ENCODE measurements around the gene KCNIP1. TPM values are rescaled to one million over a fixed set of nuclear protein-coding genes. Genes with fewer than 3 reads are reported as not detected.

KCNIP1 gene
- total RNA-seq, 2 experiments from 2014 or later = not detected

DNA sequence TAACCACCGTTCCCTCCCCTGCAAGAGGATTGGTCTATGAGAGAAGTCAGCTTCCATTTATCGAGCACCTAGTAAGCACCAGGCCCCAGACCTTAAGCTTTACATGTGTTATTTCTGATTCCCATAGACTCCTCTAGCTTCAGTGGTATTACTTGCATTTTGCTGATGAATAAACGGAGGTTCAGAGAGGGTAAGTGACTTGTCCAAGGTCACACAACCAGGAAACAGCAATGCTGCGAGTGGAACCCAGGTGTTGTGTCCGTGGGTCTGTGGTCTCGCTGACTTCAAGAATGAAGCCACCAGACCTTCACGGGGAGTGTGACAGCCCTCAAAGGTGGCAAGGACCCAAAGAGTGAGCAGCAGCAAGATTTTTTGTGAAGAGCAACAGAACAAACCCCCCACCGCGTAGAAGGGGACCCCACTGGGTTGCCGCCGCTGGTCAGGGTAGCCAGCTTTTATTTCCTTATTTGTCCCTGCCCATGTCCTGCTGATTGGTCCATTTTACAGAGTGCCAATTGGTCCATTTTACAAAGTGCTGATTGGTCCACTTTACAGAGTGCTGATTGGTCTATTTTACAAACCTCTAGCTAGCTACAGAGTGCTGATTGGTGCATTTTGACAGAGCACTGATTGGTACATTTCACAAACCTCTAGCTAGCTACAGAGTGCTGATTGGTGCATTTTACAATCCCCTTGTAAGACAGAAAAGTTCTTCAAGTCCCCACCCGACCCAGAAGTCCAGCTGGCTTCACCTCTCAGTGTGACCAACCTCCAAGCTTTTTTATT, 29.1 kb upstream of the KCNIP1 start:
- no peaks in the 10 kb centered on the region for H3K4me1 Mint-ChIP-seq (ENCODE audit: low read depth)
- H3K4me3 Mint-ChIP-seq = no peak overlapping the region
- ATAC-seq (no peak), DNase-seq (no peak)
- no peaks in the 10 kb centered on the region for H3K9me3 Mint-ChIP-seq (ENCODE audit: insufficient read depth)
- ChIA-PET POLR2A (no interaction called here), CTCF (no interaction called here)
- H3K36me3 Mint-ChIP-seq (ENCODE audit: low read depth) = no peaks in the 10 kb centered on the region
- H3K27ac Mint-ChIP-seq = no peak overlapping the region
- peaks cover 24% of the 10 kb centered on the region for H3K27me3 Mint-ChIP-seq (ENCODE audit: low read depth)

DNA sequence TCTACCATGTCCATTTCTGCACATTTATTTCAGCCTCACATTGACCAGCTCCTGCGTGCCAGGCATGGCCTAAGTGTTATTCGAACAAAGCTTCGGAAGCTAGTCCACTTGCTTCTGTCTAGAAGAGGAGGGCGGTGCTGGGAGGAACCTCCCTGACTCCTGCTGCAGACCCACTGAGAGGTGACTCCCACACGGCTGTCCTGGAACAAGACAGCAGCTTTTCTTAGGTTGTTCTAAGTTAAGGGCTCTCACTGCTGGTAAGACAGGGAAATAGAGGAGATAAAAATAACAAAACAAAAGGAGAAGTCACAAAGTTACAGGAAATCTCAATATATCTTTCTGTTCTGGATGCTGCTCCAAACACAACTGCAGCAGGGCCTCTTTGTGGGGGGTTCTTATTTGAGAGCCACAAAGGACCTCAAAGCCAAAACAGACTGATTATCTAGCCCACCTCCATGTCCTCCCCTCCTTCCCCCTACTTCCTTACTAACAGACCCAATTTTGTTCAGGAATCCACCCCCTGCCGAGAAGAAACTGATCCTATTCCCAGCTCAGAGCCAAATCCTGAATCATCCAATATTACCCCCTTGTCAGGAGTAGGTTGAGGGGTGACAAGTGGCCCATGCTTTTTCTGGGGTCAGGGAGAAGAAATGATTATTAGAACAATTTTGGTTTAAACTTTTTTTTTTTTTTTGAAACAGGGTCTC, 28.4 kb upstream of the KCNIP1 start:
- POLR2A ChIA-PET = no interaction called here
- H3K4me1 Mint-ChIP-seq (ENCODE audit: low read depth) = no peaks in the 10 kb centered on the region

DNA sequence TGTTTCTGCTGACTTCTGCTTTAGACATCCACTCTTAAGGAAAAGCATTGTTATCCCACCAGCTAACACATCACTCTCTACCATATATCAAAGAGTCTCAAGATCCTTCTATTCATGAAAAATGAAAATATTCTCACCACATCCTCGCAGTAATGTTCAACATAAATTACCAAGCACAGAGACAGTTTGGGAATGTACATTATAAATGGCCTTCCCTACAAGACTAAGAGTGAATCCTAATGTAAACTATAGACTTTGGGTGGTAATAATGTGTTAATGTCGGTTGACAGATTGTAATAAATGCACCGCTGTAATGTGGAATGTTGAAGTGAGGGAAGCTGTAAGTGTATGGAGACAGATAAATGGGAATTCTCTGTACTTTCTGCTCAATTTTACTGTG, 27.1 kb upstream of the KCNIP1 start:
- no peaks in the 10 kb centered on the region for H3K9me3 Mint-ChIP-seq (ENCODE audit: insufficient read depth)
- H3K36me3 Mint-ChIP-seq (ENCODE audit: low read depth) = no peaks in the 10 kb centered on the region
- peaks cover 19% of the 10 kb centered on the region for H3K27me3 Mint-ChIP-seq (ENCODE audit: low read depth)
- no peak overlapping the region for H3K4me3 Mint-ChIP-seq
- ATAC-seq = no peak
- ChIA-PET CTCF (no interaction called here), POLR2A (no interaction called here)
- H3K27ac Mint-ChIP-seq = no peak overlapping the region
- no peak for DNase-seq
- H3K4me1 Mint-ChIP-seq (ENCODE audit: low read depth) = no peaks in the 10 kb centered on the region

More for the DNA sequence above, 28.4 kb upstream of the KCNIP1 start:
- Mint-ChIP-seq H3K4me3 (no peak overlapping the region), H3K9me3 (ENCODE audit: insufficient read depth) (no peaks in the 10 kb centered on the region), H3K27ac (no peak overlapping the region), H3K27me3 (ENCODE audit: low read depth) (peaks cover 21% of the 10 kb centered on the region), H3K36me3 (ENCODE audit: low read depth) (no peaks in the 10 kb centered on the region)
- no peak for DNase-seq
- CTCF ChIA-PET = no interaction called here
- ATAC-seq = no peak

DNA sequence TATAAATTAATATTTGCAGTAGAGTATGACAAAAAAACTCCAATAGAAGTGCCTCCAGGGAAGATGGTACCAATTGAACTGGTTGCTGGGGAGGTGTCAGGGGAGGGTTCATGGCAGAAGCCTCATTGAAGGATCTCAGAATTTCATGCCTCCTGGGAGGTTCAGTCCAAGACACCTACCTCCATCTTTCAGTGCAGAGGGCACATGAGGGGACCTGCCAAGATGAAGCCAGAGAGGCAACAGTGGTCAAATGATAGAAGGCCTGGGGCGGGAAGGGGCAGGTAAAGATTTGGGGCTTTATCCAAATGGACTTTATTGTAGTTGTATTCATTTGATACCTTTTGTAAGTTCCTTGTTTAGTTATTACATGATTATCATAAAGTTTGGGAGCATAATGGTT, 25.9 kb upstream of the KCNIP1 start:
- ATAC-seq (no peak), DNase-seq (no peak)
- no peak overlapping the region for H3K27ac Mint-ChIP-seq
- H3K27me3 Mint-ChIP-seq (ENCODE audit: low read depth) = peaks cover 23% of the 10 kb centered on the region
- ChIA-PET CTCF (no interaction called here), POLR2A (no interaction called here)
- no peaks in the 10 kb centered on the region for H3K9me3 Mint-ChIP-seq (ENCODE audit: insufficient read depth)
- H3K4me3 Mint-ChIP-seq = no peak overlapping the region
- H3K4me1 Mint-ChIP-seq (ENCODE audit: low read depth) = no peaks in the 10 kb centered on the region
- no peaks in the 10 kb centered on the region for H3K36me3 Mint-ChIP-seq (ENCODE audit: low read depth)

DNA sequence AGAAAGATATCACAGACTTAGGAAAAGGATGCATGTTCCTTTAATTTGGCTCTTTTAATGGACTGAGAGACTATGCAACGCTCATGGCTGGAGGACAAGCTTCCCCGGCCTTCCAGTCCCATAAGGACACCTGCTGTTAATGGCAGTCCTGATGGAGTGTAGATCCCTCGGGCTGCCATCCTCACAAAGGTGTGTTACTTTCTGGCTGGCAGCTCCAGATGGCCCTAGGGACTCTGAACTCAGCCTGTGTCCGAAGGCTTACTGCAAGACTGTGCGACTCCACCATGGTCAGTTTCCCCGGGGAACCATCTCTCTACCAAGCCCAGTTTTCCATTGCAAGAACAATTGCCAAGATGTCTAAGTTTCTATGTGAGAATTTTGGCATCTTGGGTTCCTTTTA, 25.5 kb upstream of the KCNIP1 start:
- Mint-ChIP-seq H3K4me3 (no peak overlapping the region), H3K27me3 (ENCODE audit: low read depth) (peaks cover 23% of the 10 kb centered on the region), H3K36me3 (ENCODE audit: low read depth) (no peaks in the 10 kb centered on the region), H3K4me1 (ENCODE audit: low read depth) (no peaks in the 10 kb centered on the region), H3K9me3 (ENCODE audit: insufficient read depth) (no peaks in the 10 kb centered on the region), H3K27ac (no peak overlapping the region)
- CTCF ChIA-PET = no interaction called here
- DNase-seq = no peak
- ATAC-seq = no peak
- POLR2A ChIA-PET = no interaction called here

DNA sequence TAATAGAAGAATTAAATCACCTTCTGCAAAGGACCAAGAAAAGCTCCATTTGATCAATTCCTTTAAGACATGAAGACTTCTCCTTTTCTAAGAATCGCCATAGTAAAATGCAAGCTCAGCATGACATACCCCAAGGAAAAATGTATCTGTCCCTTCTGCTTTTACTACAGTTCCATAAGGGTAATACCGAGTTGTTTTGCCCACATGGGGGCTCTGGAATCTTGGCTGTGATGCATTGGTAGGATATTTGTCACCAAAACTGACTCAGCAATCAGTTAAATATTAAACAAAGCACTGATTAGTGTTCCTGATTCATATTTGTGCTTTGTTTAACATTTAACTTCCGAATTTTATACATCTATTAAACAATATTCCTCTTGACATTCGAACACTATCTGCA, 24.3 kb upstream of the KCNIP1 start:
- ChIA-PET CTCF (no interaction called here), POLR2A (no interaction called here)
- Mint-ChIP-seq H3K36me3 (ENCODE audit: low read depth) (no peaks in the 10 kb centered on the region), H3K4me1 (ENCODE audit: low read depth) (no peaks in the 10 kb centered on the region), H3K4me3 (no peak overlapping the region), H3K9me3 (ENCODE audit: insufficient read depth) (no peaks in the 10 kb centered on the region), H3K27ac (no peak overlapping the region), H3K27me3 (ENCODE audit: low read depth) (peaks cover 23% of the 10 kb centered on the region)
- no peak for ATAC-seq
- DNase-seq = no peak

DNA sequence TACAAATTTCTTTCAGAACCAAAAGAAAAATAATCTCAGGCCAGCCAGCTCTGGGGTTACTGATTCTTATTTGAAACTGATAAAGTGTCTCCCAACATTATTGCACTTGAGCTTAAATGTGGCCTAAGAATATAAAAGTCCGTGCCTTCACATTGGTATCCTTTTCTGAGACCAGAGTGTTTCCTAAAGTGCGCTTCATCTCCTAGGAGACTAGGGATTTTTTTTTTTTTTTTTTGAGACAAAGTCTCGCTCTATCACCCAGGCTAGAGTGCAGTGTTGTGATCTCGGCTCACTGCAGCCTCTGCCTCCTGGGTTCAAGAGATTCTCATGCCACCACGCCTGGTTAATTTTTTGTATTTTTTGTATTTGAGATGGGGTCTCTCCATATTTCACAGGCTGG, 23.6 kb upstream of the KCNIP1 start:
- ChIA-PET CTCF (no interaction called here), POLR2A (no interaction called here)
- DNase-seq (no peak), ATAC-seq (no peak)
- Mint-ChIP-seq H3K4me1 (ENCODE audit: low read depth) (no peaks in the 10 kb centered on the region), H3K27ac (no peak overlapping the region), H3K27me3 (ENCODE audit: low read depth) (peaks cover 22% of the 10 kb centered on the region), H3K36me3 (ENCODE audit: low read depth) (no peaks in the 10 kb centered on the region), H3K4me3 (no peak overlapping the region), H3K9me3 (ENCODE audit: insufficient read depth) (no peaks in the 10 kb centered on the region)

DNA sequence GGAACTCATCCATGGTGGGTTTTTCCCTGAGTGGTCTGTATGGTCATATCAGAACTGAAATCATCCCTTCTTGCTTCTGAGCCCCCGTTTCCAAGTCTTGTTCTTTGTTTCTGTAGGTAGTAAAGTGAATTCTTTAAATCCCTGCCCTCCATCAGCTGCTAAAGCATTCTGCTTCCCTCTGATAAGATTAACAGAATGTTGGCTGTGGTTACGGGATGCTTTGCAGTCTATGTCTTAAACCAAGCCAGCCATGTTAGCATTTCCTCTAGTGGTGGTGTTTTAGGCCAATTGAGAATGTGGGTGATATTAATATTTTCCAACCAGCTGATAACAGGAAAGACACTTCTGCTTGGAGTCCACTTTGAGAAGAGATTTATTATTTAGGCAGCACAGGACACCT, 22.0 kb upstream of the KCNIP1 start:
- POLR2A ChIA-PET = no interaction called here
- Mint-ChIP-seq H3K9me3 (ENCODE audit: insufficient read depth) (no peaks in the 10 kb centered on the region), H3K36me3 (ENCODE audit: low read depth) (no peaks in the 10 kb centered on the region)

DNA sequence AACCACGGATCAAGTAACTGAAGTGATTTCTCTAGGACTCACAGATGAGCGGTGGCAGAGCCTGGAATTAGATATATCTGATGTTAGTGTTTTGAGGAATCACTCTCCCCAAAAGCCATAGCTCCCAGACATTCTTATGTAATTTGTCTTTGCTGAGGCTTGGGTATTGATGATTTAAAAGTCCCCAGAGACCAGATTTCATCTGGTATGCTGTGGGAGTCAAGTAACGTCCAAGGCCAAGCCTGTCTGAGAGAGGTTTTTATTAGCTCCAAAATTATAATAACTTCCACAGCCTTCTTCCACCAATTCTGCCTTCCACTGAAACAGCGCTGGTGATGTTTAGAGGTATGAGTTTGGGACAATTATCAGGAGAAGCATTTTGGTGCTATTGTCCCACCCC, 21.3 kb upstream of the KCNIP1 start:
- no peaks in the 10 kb centered on the region for H3K36me3 Mint-ChIP-seq (ENCODE audit: low read depth)
- no peak overlapping the region for H3K4me3 Mint-ChIP-seq
- CTCF ChIA-PET = no interaction called here
- H3K27me3 Mint-ChIP-seq (ENCODE audit: low read depth) = peaks cover 11% of the 10 kb centered on the region
- ATAC-seq = no peak
- H3K9me3 Mint-ChIP-seq (ENCODE audit: insufficient read depth) = no peaks in the 10 kb centered on the region
- DNase-seq = no peak
- no peaks in the 10 kb centered on the region for H3K4me1 Mint-ChIP-seq (ENCODE audit: low read depth)
- no peak overlapping the region for H3K27ac Mint-ChIP-seq
- POLR2A ChIA-PET = no interaction called here

More for the DNA sequence above, 22.0 kb upstream of the KCNIP1 start:
- H3K4me3 Mint-ChIP-seq = no peak overlapping the region
- CTCF ChIA-PET = no interaction called here
- H3K27me3 Mint-ChIP-seq (ENCODE audit: low read depth) = peaks cover 11% of the 10 kb centered on the region
- ATAC-seq (no peak), DNase-seq (no peak)
- no peak overlapping the region for H3K27ac Mint-ChIP-seq
- H3K4me1 Mint-ChIP-seq (ENCODE audit: low read depth) = no peaks in the 10 kb centered on the region

DNA sequence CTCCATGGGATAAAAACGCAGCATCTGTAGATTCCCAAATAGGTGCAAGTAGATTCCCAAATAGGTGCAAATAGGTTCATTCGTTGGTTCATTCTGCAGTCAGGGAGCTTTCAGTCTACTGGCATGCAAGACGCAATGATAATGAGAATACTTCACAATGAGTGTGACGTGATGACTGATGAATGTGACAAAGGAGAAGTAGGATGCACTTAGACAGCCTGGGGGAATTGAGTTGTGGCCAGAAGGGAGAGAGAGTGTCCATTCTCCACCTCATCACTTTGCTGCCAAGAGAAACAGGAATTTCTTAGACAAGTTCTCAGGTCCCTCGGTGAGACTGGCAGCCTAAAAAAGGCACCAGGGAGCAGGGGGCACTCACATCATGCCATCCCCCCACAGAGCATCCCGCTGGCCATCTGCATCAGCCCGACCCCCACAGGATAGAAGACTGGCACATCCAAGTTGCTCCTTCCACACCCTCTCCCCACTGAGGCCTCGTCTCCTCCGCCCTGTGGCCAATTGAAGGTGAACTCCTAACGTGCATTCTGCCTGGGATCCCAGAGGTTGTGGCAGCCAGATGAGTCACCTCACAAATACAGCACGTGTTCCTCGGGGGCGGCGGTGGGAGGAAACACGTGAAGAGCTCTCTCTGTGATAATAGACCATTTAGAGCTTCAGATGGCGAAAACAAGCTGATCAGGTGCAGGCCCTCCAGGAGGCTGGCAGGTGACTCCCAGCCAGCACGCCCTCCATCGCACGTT, 19.9 kb upstream of the KCNIP1 start:
- DNase-seq (no peak), ATAC-seq (no peak)
- Mint-ChIP-seq H3K36me3 (ENCODE audit: low read depth) (no peaks in the 10 kb centered on the region), H3K4me3 (no peak overlapping the region), H3K27ac (no peak overlapping the region), H3K9me3 (ENCODE audit: insufficient read depth) (no peaks in the 10 kb centered on the region), H3K4me1 (ENCODE audit: low read depth) (no peaks in the 10 kb centered on the region), H3K27me3 (ENCODE audit: low read depth) (peaks cover 6% of the 10 kb centered on the region)
- ChIA-PET POLR2A (no interaction called here), CTCF (no interaction called here)

DNA sequence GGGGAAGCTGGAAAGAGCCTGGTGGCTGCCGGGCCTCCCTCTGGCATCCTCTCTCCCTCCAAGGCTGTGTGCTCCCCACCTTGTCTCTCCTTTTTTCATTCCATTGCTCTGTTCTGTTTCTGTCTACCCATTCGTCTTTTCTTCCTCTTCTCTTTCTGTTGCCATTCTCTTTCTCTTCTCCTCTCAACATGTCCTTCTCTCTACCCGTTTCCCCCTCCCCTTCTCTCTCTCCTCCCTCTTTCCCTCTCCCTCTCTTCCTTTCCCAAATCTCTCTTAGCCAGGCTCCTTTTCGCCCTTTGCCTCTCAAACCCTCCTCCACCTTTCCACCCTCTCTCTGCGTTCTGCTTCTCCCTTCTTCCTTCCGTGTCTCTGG, 19.4 kb upstream of the KCNIP1 start:
- Mint-ChIP-seq H3K4me3 (no peak overlapping the region), H3K9me3 (ENCODE audit: insufficient read depth) (no peaks in the 10 kb centered on the region), H3K4me1 (ENCODE audit: low read depth) (no peaks in the 10 kb centered on the region), H3K27me3 (ENCODE audit: low read depth) (peaks cover 6% of the 10 kb centered on the region), H3K27ac (no peak overlapping the region), H3K36me3 (ENCODE audit: low read depth) (no peaks in the 10 kb centered on the region)
- ChIA-PET POLR2A (no interaction called here), CTCF (no interaction called here)
- DNase-seq (no peak), ATAC-seq (no peak)

DNA sequence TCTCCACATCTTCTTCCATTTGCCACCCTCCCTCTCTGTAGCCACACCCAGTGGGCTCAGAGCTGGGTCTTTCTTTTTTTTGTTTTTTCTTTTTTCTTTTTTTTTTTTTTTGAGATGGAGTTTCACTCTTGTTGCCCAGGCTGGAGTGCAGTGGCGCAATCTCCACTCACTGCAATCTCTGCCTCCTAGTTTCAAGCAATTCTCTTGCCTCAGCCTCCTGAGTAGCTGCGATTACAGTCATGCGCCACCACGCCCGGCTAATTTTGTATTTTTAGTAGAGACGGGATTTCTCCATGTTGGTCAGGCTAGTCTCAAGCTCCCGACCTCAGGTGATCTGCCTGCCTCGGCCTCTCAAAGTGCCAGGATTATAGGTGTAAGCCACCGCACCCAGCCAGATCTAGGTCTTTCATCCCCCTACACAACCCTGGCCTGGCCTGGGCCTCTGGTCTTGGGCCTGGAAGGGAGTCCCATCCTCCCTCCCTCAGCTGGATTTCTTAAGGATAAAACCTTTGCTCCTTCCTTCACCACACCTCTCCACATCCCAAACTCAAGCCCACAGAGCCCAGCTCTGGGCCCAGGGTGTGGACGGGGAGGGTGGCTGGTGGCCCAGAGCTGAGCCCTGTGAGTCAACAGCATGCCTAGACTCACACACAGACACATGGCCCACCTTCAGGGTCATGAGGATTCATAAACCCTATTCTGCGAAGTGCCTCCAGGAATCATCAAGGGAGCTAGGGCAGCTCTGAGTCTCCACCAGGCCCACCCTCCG, 18.8 kb upstream of the KCNIP1 start:
- no peak for ATAC-seq
- Mint-ChIP-seq H3K4me1 (ENCODE audit: low read depth) (no peaks in the 10 kb centered on the region), H3K9me3 (ENCODE audit: insufficient read depth) (no peaks in the 10 kb centered on the region), H3K36me3 (ENCODE audit: low read depth) (no peaks in the 10 kb centered on the region), H3K27me3 (ENCODE audit: low read depth) (peaks cover 4% of the 10 kb centered on the region), H3K27ac (no peak overlapping the region), H3K4me3 (no peak overlapping the region)
- POLR2A ChIA-PET = no interaction called here
- CTCF ChIA-PET = no interaction called here
- DNase-seq = no peak

Data from activated CD8-positive, alpha-beta T cell treated with anti-CD3 and anti-CD28 coated beads, Interleukin-2, amount 10 ng/mL, durations not matched to agents 7 days and 5 days (primary cell).